GM12878 (cell line): ENCODE measurements around the gene FBXO33. TPM values are rescaled to one million over a fixed set of nuclear protein-coding genes. Genes with fewer than 3 reads are reported as not detected.
A peak's percentile ranks its signal among the peaks of the same experiment; 100 is the strongest.

Source experiments
- ATAC-seq: fragments of 200-7000 bp; cut with Tn5 transposase; 3 replicates; pipeline ENCODE4 v1.9.1; 2020; ENCODE audit warnings: mild to moderate bottlenecking, moderate library complexity
- BruUV-seq: library from RNA; stranded (reverse); fragments of 400-500 nt; replicated peaks from 2 replicates; lab custom pipeline; 2021; lab: Mats Ljungman, UMichigan
- CTCF ChIA-PET: fragments of 300-600 bp; sonication (Branson Sonifier 250); formaldehyde crosslinking; extraction: SDS; loops from one replicate; lab custom pipeline; 2021; ENCODE audit warnings: inconsistent platforms; lab: Yijun Ruan, JAX
- POLR2A ChIA-PET: fragments of 350-600 bp; formaldehyde crosslinking; extraction: SDS; loops from one replicate; lab custom pipeline; 2021; ENCODE audit warnings: inconsistent platforms; lab: Charles Lee
- RAD21 ChIA-PET: fragments of 300-600 bp; sonication (Branson Sonifier 250); formaldehyde crosslinking; loops from one replicate; lab custom pipeline; 2023; ENCODE audit warnings: antibody characterized with exemption; ENCODE audit not compliant: unreplicated experiment; lab: Charles Lee
- SMC1A ChIA-PET: fragments of 300-600 bp; sonication (Branson Sonifier 250); formaldehyde crosslinking; loops from one replicate; lab custom pipeline; 2023; ENCODE audit not compliant: unreplicated experiment, uncharacterized antibody; lab: Charles Lee
- DNase-seq: peaks from one replicate; pipeline ENCODE4 v3.0.0-alpha.2; 2011; ENCODE audit warnings: low read depth, low spot score
- FAIRE-seq: peaks from 3 replicates; lab custom pipeline; 2011; peaks lifted over from hg19 to GRCh38; lab: Jason Lieb, UNC
- H2AFZ ChIP-seq: 2 replicates; pipeline ENCODE4 v1.6.0; 2011; ENCODE audit warnings: low read depth, low read length, control low read depth; ENCODE audit not compliant: control insufficient read depth
- H3K27ac ChIP-seq: 2 replicates; pipeline ENCODE4 v1.5.1; 2011; ENCODE audit warnings: control low read depth; ENCODE audit not compliant: control insufficient read depth, insufficient read depth
- H3K27me3 ChIP-seq, 2 experiments: replicated peaks in 1 of 2; 2 replicates each; pipeline versions ENCODE4 v1.6.0 to v1.6.1; 2011; ENCODE audit warnings: low read length in 1 of 2; ENCODE audit not compliant: control insufficient read depth in 2 of 2, insufficient read depth in 2 of 2
- H3K36me3 ChIP-seq, 2 experiments: 2 replicates each; pipeline ENCODE4 v1.5.1; 2011; ENCODE audit warnings: low read length in 1 of 2; ENCODE audit not compliant: control insufficient read depth in 2 of 2, insufficient read depth in 2 of 2
- H3K4me1 ChIP-seq: 2 replicates; pipeline ENCODE4 v1.6.1; 2011; ENCODE audit warnings: mild to moderate bottlenecking, low read length, moderate library complexity, mixed read lengths; ENCODE audit not compliant: control insufficient read depth, insufficient read depth
- H3K4me2 ChIP-seq: 2 replicates; pipeline ENCODE4 v1.6.0; 2011; ENCODE audit warnings: control low read depth; ENCODE audit not compliant: control insufficient read depth, insufficient read depth
- H3K4me3 ChIP-seq: fragments of 200-600 bp; sonication (generic); 2 replicates; pipeline ENCODE4 v1.5.1; 2016
- H3K79me2 ChIP-seq: 2 replicates; pipeline ENCODE4 v1.6.0; 2011; ENCODE audit warnings: low read length; ENCODE audit not compliant: control insufficient read depth, insufficient read depth
- H3K9ac ChIP-seq: 2 replicates; pipeline ENCODE4 v1.8.0; 2011; ENCODE audit warnings: low read length, control low read depth, mixed read lengths; ENCODE audit not compliant: control insufficient read depth, insufficient read depth
- H3K9me3 ChIP-seq: replicated peaks from 3 replicates; pipeline ENCODE4 v1.5.1; 2011; ENCODE audit warnings: mild to moderate bottlenecking, low read length; ENCODE audit not compliant: control insufficient read depth, insufficient read depth
- H4K20me1 ChIP-seq: 2 replicates; pipeline ENCODE4 v1.6.0; 2011; ENCODE audit not compliant: control insufficient read depth, insufficient read depth
- ASH2L ChIP-seq: fragments of 300-600, 200-600 bp; sonication (generic); IDR thresholded peaks from 2 replicates; pipeline ENCODE4 v1.6.1; 2017; ENCODE audit warnings: low read depth, mild to moderate bottlenecking, borderline replicate concordance
- BMI1 ChIP-seq: fragments of 450-650 bp; IDR thresholded peaks from 2 replicates; pipeline ENCODE4 v1.6.1; 2016; ENCODE audit warnings: mild to moderate bottlenecking, moderate library complexity, borderline replicate concordance
- EGR1 ChIP-seq, 2 experiments: IDR thresholded peaks; 1 replicate in 1 of 2; 2 replicates in 1 of 2; pipeline ENCODE4 v1.6.1; 2011 to 2012; ENCODE audit warnings: low read depth in 2 of 2, low read length in 2 of 2, borderline replicate concordance in 1 of 2, mild to moderate bottlenecking in 1 of 2, moderate library complexity in 1 of 2
- EZH2 ChIP-seq: IDR thresholded peaks from 2 replicates; pipeline ENCODE4 v1.6.1; 2012; ENCODE audit warnings: low read depth, mild to moderate bottlenecking, control low read depth, inconsistent platforms, low read length, borderline replicate concordance; ENCODE audit not compliant: control insufficient read depth
- HDAC6 ChIP-seq: fragments of 200-600 bp; sonication (generic); IDR thresholded peaks from one replicate; pipeline ENCODE4 v1.8.0; 2017; ENCODE audit warnings: antibody characterized with exemption; ENCODE audit not compliant: unreplicated experiment
- JUND ChIP-seq: IDR thresholded peaks from 2 replicates; pipeline ENCODE4 v1.6.1; 2012; ENCODE audit warnings: low read depth, mild to moderate bottlenecking, low read length, improper control_type of control experiment, moderate library complexity
- KAT2A ChIP-seq: conservative IDR thresholded peaks from 2 replicates; pipeline ENCODE4 v1.6.1; 2011; ENCODE audit warnings: low read depth, low read length; ENCODE audit not compliant: control insufficient read depth
- NFYA ChIP-seq: IDR thresholded peaks from 2 replicates; pipeline ENCODE4 v1.6.1; 2011; ENCODE audit warnings: low read depth, mild to moderate bottlenecking, low read length, improper control_type of control experiment, borderline replicate concordance
- PKNOX1 ChIP-seq: fragments of 450-650 bp; IDR thresholded peaks from 2 replicates; pipeline ENCODE4 v1.6.1; 2016; ENCODE audit warnings: mild to moderate bottlenecking
- POLR2AphosphoS5 ChIP-seq: IDR thresholded peaks from 2 replicates; pipeline ENCODE4 v1.6.1; 2011; ENCODE audit warnings: mild to moderate bottlenecking, low read length, inconsistent platforms
- POU2F2 ChIP-seq: IDR thresholded peaks from 3 replicates; pipeline ENCODE4 v1.6.1; 2011; ENCODE audit warnings: low read depth, mild to moderate bottlenecking, low read length, borderline replicate concordance
- ZNF24 ChIP-seq: fragments of 450-650 bp; IDR thresholded peaks from 2 replicates; pipeline ENCODE4 v1.6.1; 2017; ENCODE audit warnings: antibody characterized with exemption, mild to moderate bottlenecking
- WGBS: methylation state at CpG from one replicate; pipeline ENCODE4 v1.1.6; 2016; ENCODE audit warnings: low lambda C conversion rate; ENCODE audit not compliant: insufficient replicate concordance, insufficient coverage; ENCODE audit errors: missing lambda C conversion rate; 5-methylcytosine and 5-hydroxymethylcytosine counted together
- in situ Hi-C: fragments of 300-500 bp; cut with MboI; formaldehyde crosslinking; loops from 9 replicates; pipeline ENCODE4 v1.14.3; 2018; ENCODE audit warnings: mixed read lengths
- intact Hi-C: fragments of 100-400 bp; cut with micrococcal nuclease; formaldehyde crosslinking; loops from one replicate; pipeline ENCODE4 v1.14.2; 2022; ENCODE audit not compliant: unreplicated experiment
- polyA plus RNA-seq, 11 experiments: library from polyadenylated mRNA; depleted of rRNA in 4 of 11; unstranded in 6 of 11; stranded (reverse) in 5 of 11; fragments of >200 nt; fragmentation: Nextera tagmentation in 4 of 11; fragmentation: Illumina TruSeq in 1 of 11; extraction: Ambion mirVana in 4 of 11; extraction: Trizol in 1 of 11; gene quantifications; 1 replicate in 1 of 11; 2 replicates in 10 of 11; pipeline versions ENCODE4 v1.2.1 to v1.2.3, GENCODE V29; 2011 to 2016; ENCODE audit warnings: inconsistent platforms in 2 of 11, missing spikeins in 2 of 11, low read depth in 1 of 11
- total RNA-seq, 4 experiments: library from RNA; depleted of rRNA in 3 of 4; stranded (reverse); fragments of >200 nt in 3 of 4; fragmentation: Illumina TruSeq in 1 of 4; extraction: Trizol in 1 of 4; gene quantifications; 2 replicates each; pipeline versions ENCODE4 v1.2.1 to v1.2.3, GENCODE V29; 2013 to 2021
- TF ChIP-seq, protein P1 (sequence below): fragments of 450-650 bp; conservative IDR thresholded peaks from 2 replicates; pipeline ENCODE4 v1.6.1; 2017; ENCODE audit warnings: mild to moderate bottlenecking, moderate library complexity
- TF ChIP-seq, protein P2 (sequence below): IDR thresholded peaks from 2 replicates; pipeline ENCODE4 v1.6.1; 2012; ENCODE audit warnings: mild to moderate bottlenecking, low read depth, low read length

The FBXO33 gene
- total and polyA plus RNA-seq, 10 of the 15 experiments (the other 5 are each of a cell fraction or from before 2014, with no cell fraction given), result 4.7 to 56.9 (median 19.6) TPM

DNA sequence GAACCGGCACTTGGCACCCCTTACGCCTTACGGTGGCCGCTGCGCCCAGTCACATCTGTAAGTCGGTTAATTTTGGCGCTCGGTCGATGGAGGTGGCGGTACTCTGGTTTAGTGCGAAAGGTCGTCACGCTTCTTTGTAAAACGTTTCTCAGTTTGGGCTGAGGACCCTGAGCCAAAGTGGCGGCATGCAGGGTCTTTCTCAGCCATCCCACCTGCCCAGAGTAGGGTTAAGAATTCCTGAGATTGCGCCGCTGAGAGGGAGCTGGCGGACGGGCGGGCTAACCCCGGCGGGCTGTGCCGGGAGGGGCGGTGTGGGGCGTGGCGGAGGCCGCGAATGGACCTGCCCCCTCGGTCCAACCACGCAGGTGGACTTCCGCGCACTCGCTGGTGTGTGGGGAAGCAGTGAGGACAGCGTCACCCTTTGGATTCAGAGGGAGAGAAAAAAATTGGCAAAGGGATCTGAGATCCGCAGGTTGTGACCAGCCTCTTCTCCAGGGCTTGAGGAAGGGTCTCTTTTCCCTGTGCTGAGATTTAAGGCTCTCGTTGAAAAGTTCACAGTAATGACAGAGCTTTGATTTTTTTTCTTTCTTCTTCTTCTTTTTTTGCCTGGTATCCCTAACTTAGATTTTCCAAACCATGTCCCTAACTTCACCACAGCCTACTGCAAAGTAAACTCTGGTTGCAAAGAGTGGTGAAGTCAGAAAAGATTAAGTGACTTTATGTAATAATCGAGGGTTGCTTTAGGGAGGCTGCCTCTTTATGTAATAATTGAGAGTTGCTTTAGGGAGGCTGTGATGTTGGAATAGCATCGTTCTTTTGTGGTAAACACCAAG lies 602 bp upstream of the FBXO33 start:
- intact Hi-C loops (loop anchor here (2.0 kb wide), 4 partner anchors 36 to 266 kb away; partner anchors contain the start of gene PNN), in situ Hi-C loops (no loop called here)
- no peaks in the 10 kb centered on the region for H3K27me3 ChIP-seq
- DNase-seq (peak; percentile 62), FAIRE-seq (no peak), ATAC-seq (peak; percentile 86)
- ChIA-PET POLR2A (interaction anchor here (0.6 to 9.1 kb wide), 17 partner anchors 9 to 739 kb away, joined by 3 to 159 read pairs (median 5); partner anchors contain the start of genes GEMIN2 and PNN), RAD21 (interaction anchor here (0.8 to 9.4 kb wide), 11 partner anchors 7 to 308 kb away, joined by 3 to 159 read pairs (median 9); no protein-coding TSS in a partner anchor), SMC1A (interaction anchor here (0.6 to 8.1 kb wide), 10 partner anchors 13 to 636 kb away, joined by 3 to 182 read pairs (median 10); no protein-coding TSS in a partner anchor), CTCF (interaction anchor here (0.5 to 7.8 kb wide), 11 partner anchors 8 to 358 kb away, joined by 3 to 84 read pairs (median 8); no protein-coding TSS in a partner anchor)
- BruUV-seq, result TSS peak; percentile 90
- WGBS, result 5% methylated on average over 38 of the region's 38 CpGs
- H3K9me3 ChIP-seq, result no peaks in the 10 kb centered on the region
- H2AFZ ChIP-seq, result peak overlapping the region; percentile 96
- H3K36me3 ChIP-seq, result no peaks in the 10 kb centered on the region
- peak overlapping the region; percentile 77 for H3K4me3 ChIP-seq
- H3K4me1 ChIP-seq, result peaks cover 10% of the 10 kb centered on the region
- peak overlapping the region; percentile 58 for H3K4me2 ChIP-seq
- peaks cover 39% of the 10 kb centered on the region for H3K79me2 ChIP-seq
- H4K20me1 ChIP-seq, result no peaks in the 10 kb centered on the region
- H3K27ac ChIP-seq, result peak overlapping the region; percentile 77
- H3K9ac ChIP-seq, result peak overlapping the region; percentile 72
- TF ChIP-seq ZNF24, result no peak
- no peak for TF ChIP-seq NFYA
- TF ChIP-seq, protein P1, sequence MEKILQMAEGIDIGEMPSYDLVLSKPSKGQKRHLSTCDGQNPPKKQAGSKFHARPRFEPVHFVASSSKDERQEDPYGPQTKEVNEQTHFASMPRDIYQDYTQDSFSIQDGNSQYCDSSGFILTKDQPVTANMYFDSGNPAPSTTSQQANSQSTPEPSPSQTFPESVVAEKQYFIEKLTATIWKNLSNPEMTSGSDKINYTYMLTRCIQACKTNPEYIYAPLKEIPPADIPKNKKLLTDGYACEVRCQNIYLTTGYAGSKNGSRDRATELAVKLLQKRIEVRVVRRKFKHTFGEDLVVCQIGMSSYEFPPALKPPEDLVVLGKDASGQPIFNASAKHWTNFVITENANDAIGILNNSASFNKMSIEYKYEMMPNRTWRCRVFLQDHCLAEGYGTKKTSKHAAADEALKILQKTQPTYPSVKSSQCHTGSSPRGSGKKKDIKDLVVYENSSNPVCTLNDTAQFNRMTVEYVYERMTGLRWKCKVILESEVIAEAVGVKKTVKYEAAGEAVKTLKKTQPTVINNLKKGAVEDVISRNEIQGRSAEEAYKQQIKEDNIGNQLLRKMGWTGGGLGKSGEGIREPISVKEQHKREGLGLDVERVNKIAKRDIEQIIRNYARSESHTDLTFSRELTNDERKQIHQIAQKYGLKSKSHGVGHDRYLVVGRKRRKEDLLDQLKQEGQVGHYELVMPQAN, result peak; percentile 40; the same call in 1 of the 2 replicates
- TF ChIP-seq KAT2A, result no peak
- TF ChIP-seq POU2F2, result no peak
- peak; percentile 66 for TF ChIP-seq POLR2AphosphoS5
- TF ChIP-seq EZH2, result no peak
- TF ChIP-seq HDAC6, result no peak
- TF ChIP-seq PKNOX1, result no peak
- TF ChIP-seq JUND, result no peak
- no peak for TF ChIP-seq ASH2L
- TF ChIP-seq, protein P2, sequence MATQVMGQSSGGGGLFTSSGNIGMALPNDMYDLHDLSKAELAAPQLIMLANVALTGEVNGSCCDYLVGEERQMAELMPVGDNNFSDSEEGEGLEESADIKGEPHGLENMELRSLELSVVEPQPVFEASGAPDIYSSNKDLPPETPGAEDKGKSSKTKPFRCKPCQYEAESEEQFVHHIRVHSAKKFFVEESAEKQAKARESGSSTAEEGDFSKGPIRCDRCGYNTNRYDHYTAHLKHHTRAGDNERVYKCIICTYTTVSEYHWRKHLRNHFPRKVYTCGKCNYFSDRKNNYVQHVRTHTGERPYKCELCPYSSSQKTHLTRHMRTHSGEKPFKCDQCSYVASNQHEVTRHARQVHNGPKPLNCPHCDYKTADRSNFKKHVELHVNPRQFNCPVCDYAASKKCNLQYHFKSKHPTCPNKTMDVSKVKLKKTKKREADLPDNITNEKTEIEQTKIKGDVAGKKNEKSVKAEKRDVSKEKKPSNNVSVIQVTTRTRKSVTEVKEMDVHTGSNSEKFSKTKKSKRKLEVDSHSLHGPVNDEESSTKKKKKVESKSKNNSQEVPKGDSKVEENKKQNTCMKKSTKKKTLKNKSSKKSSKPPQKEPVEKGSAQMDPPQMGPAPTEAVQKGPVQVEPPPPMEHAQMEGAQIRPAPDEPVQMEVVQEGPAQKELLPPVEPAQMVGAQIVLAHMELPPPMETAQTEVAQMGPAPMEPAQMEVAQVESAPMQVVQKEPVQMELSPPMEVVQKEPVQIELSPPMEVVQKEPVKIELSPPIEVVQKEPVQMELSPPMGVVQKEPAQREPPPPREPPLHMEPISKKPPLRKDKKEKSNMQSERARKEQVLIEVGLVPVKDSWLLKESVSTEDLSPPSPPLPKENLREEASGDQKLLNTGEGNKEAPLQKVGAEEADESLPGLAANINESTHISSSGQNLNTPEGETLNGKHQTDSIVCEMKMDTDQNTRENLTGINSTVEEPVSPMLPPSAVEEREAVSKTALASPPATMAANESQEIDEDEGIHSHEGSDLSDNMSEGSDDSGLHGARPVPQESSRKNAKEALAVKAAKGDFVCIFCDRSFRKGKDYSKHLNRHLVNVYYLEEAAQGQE, result no peak
- TF ChIP-seq BMI1, result no peak
- TF ChIP-seq EGR1 (IDR thresholded peaks at IDR 0.05; ENCODE audit: borderline replicate concordance in 1 of 2, low read depth in 2 of 2, low read length in 2 of 2), result peak in 1 of 2 experiments; percentile 20; a peak in 1 of 3 replicates
